DOHH2 (cell line): ENCODE results near the gene SP100.

Source experiments
- H3F3A ChIP-seq: fragments of 200-600 bp; sonication (generic), shearing (Covaris generic); 2 replicates; pipeline ENCODE4 v1.6.0; 2016; ENCODE audit warnings: antibody characterized with exemption, mild to moderate bottlenecking; ENCODE audit not compliant: control insufficient read depth, insufficient read depth
- H3K27ac ChIP-seq: fragments of 200-600 bp; sonication (generic); 2 replicates; pipeline ENCODE4 v1.5.1; 2014; ENCODE audit warnings: low read depth, mild to moderate bottlenecking, low read length, moderate library complexity
- H3K27me3 ChIP-seq: fragments of 200-600 bp; sonication (generic); 2 replicates; pipeline ENCODE4 v1.6.1; 2014; ENCODE audit warnings: mild to moderate bottlenecking, low read length, mixed read lengths; ENCODE audit not compliant: control insufficient read depth
- H3K36me3 ChIP-seq: fragments of 200-600 bp; sonication (generic); 2 replicates; pipeline ENCODE4 v1.6.1; 2014; ENCODE audit warnings: mild to moderate bottlenecking, low read length, moderate library complexity, mixed read lengths; ENCODE audit not compliant: control insufficient read depth
- H3K4me1 ChIP-seq: fragments of 200-600 bp; sonication (generic); 2 replicates; pipeline ENCODE4 v1.6.1; 2014; ENCODE audit warnings: mild to moderate bottlenecking, low read length, mixed read lengths; ENCODE audit not compliant: control insufficient read depth
- H3K4me2 ChIP-seq: fragments of 200-600 bp; sonication (generic); 2 replicates; pipeline ENCODE4 v1.6.0; 2014; ENCODE audit warnings: mild to moderate bottlenecking, low read length, moderate library complexity
- H3K4me3 ChIP-seq: fragments of 200-600 bp; sonication (generic); 2 replicates; pipeline ENCODE4 v1.5.1; 2014; ENCODE audit warnings: mild to moderate bottlenecking, low read length, mixed read lengths
- H3K79me2 ChIP-seq: fragments of 200-600 bp; sonication (generic); 2 replicates; pipeline ENCODE4 v1.6.1; 2014; ENCODE audit warnings: mild to moderate bottlenecking, low read length, mixed read lengths; ENCODE audit not compliant: control insufficient read depth
- H3K9me2 ChIP-seq: fragments of 200-600 bp; sonication (generic); replicated peaks from 2 replicates; pipeline ENCODE4 v1.6.1; 2014; ENCODE audit warnings: mild to moderate bottlenecking, low read length, mixed read lengths; ENCODE audit not compliant: control insufficient read depth
- H3K9me3 ChIP-seq: fragments of 200-600 bp; sonication (generic); 2 replicates; pipeline ENCODE4 v1.6.1; 2014; ENCODE audit warnings: antibody characterized with exemption, low read length, mixed read lengths; ENCODE audit not compliant: control insufficient read depth, insufficient read depth
- H4K20me1 ChIP-seq: fragments of 200-600 bp; sonication (generic); 2 replicates; pipeline ENCODE4 v1.6.0; 2014; ENCODE audit warnings: low read depth, mild to moderate bottlenecking, antibody characterized with exemption, low read length, moderate library complexity; ENCODE audit not compliant: control insufficient read depth, insufficient read depth
- EZH2phosphoT487 ChIP-seq: fragments of 200-600 bp; sonication (generic); IDR thresholded peaks from 2 replicates; pipeline ENCODE4 v1.6.1; 2017; ENCODE audit warnings: borderline replicate concordance, mild to moderate bottlenecking, antibody characterized with exemption, low read length, moderate library complexity, mixed read lengths
- TF ChIP-seq, protein P1 (sequence below): fragments of 200-600 bp; sonication (generic); IDR thresholded peaks from one replicate; pipeline ENCODE4 v1.5.1; 2014; ENCODE audit warnings: antibody characterized with exemption, mild to moderate bottlenecking, low read depth, low read length; ENCODE audit not compliant: poor library complexity, severe bottlenecking

Gene SP100

DNA sequence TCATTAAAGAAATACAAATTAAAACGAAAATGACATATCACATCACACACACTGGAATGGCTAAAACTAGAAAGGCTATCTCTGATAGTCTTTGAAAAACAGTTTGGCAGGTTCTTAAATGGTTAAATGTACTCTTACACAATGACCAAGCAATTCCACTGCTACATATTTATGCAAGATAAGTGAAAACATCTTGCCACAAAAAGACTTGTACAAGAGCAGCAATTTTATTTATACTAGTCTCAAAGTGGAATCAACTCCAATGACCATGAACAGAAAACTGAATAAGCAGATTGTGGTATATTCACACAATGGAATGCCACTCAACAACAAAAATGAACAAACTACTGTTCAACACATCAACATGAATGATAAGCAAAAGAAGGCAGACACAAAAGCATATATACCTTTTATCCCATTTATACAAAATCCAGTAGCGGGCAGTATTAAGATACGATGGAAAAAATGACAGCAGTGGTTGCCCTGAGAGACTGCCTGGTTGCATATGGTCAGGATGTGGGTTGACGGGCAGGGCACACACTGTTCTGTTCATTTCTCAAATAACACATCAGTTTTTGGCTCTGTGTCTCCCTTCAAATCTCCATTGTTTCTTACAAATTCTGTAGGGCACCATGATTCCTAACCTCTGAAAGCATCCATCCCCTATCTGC, 25.4 kb downstream of the SP100 start:
- no peak overlapping the region for H3K4me3 ChIP-seq
- no peaks in the 10 kb centered on the region for H3F3A ChIP-seq
- peaks cover 22% of the 10 kb centered on the region for H3K4me1 ChIP-seq
- no peaks in the 10 kb centered on the region for H3K9me3 ChIP-seq
- peaks cover 9% of the 10 kb centered on the region for H3K79me2 ChIP-seq
- TF ChIP-seq EZH2phosphoT487, result no peak
- TF ChIP-seq, protein P1, sequence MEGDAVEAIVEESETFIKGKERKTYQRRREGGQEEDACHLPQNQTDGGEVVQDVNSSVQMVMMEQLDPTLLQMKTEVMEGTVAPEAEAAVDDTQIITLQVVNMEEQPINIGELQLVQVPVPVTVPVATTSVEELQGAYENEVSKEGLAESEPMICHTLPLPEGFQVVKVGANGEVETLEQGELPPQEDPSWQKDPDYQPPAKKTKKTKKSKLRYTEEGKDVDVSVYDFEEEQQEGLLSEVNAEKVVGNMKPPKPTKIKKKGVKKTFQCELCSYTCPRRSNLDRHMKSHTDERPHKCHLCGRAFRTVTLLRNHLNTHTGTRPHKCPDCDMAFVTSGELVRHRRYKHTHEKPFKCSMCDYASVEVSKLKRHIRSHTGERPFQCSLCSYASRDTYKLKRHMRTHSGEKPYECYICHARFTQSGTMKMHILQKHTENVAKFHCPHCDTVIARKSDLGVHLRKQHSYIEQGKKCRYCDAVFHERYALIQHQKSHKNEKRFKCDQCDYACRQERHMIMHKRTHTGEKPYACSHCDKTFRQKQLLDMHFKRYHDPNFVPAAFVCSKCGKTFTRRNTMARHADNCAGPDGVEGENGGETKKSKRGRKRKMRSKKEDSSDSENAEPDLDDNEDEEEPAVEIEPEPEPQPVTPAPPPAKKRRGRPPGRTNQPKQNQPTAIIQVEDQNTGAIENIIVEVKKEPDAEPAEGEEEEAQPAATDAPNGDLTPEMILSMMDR, result no peak
- no peaks in the 10 kb centered on the region for H3K27me3 ChIP-seq
- no peaks in the 10 kb centered on the region for H3K9me2 ChIP-seq
- H3K36me3 ChIP-seq, result peaks cover 26% of the 10 kb centered on the region
- no peak overlapping the region for H3K4me2 ChIP-seq
- no peaks in the 10 kb centered on the region for H4K20me1 ChIP-seq
- no peak overlapping the region for H3K27ac ChIP-seq

DNA sequence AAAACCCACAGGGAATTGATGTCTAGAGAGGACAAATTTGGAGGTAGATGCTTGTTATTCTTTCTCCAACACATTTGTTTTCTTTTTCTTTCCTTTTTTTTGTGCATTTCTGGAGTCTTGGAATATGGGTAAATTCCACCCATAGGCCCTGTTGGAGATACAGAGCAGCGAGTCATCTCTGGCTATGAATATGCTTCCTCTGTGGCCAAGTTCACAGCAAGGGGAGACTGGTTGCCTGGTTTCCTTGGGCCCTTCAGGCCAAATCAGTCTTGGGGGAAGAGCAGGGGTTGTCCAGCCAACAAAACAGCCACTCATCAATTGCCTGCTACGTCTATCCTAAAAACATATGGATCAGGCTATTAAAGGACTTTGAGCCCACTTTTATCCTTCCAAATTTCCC, 27.5 kb downstream of the SP100 start:
- H3K4me1 ChIP-seq, result peaks cover 36% of the 10 kb centered on the region
- H3K36me3 ChIP-seq, result peaks cover 38% of the 10 kb centered on the region

DNA sequence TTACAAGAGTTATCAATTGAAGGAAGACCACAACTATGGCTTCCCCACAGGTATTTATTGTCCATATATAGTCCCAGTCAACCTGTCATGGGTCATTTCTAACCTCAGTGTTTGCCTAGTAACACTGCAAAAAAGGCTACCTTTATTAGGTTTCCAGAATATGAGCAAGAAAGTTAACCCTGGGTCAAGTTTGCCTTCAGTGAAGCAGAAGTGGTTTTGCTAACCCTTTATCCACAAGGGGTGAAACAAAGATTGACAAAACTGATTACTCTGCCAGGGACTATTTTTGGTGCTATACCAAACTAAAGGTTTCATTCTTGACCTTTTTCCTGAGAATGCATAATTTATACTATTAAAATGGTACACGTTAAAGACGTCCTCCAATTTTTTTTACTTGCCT, 28.8 kb downstream of the SP100 start:
- Histone ChIP-seq H3K79me2 (peaks cover 1% of the 10 kb centered on the region; the same call in 1 of the 2 replicates), H3K9me3 (no peaks in the 10 kb centered on the region), H3K36me3 (peaks cover 51% of the 10 kb centered on the region), H3F3A (no peaks in the 10 kb centered on the region), H4K20me1 (no peaks in the 10 kb centered on the region), H3K4me1 (peaks cover 36% of the 10 kb centered on the region), H3K27ac (no peak overlapping the region), H3K4me3 (no peak overlapping the region), H3K27me3 (no peaks in the 10 kb centered on the region), H3K9me2 (no peaks in the 10 kb centered on the region), H3K4me2 (no peak overlapping the region)
- TF ChIP-seq, protein P1, result no peak

More for the DNA sequence above, 27.5 kb downstream of the SP100 start:
- Histone ChIP-seq H3K79me2 (peaks cover 9% of the 10 kb centered on the region), H3K9me2 (no peaks in the 10 kb centered on the region), H3K27ac (no peak overlapping the region), H3K4me3 (no peak overlapping the region), H4K20me1 (no peaks in the 10 kb centered on the region), H3K9me3 (no peaks in the 10 kb centered on the region), H3K27me3 (no peaks in the 10 kb centered on the region), H3F3A (no peaks in the 10 kb centered on the region), H3K4me2 (no peak overlapping the region)
- TF ChIP-seq, protein P1, result no peak
- no peak for TF ChIP-seq EZH2phosphoT487
